ENCODE data around the gene MPZL2.

- TF ChIP-seq EZH2 (IDR thresholded peaks at IDR 0.05) (no peak), CTCF (IDR thresholded peaks at IDR 0.05) (no peak), EZH2phosphoT487 (IDR thresholded peaks at IDR 0.05) (no peak)
Observed at GRCh38 chr11:118310271-118310670, 46.2 kb upstream of the MPZL2 start.

All from neural progenitor cell (in vitro differentiated cells).